Measurements from ENCODE around the gene EML4.

Gene EML4

GRCh38 chr2:42227491-42227890 lies 58.3 kb downstream of the EML4 start:
- no peak for DNase-seq

- DNase-seq = no peak
These were observed 58.9 kb downstream of the EML4 start for GRCh38 chr2:42228101-42228500.

- no peak for DNase-seq
These were observed 60.8 kb downstream of the EML4 start for GRCh38 chr2:42229949-42230348.

GRCh38 chr2:42230891-42231290 lies 61.7 kb downstream of the EML4 start:
- DNase-seq = no peak

- no peak for DNase-seq
These were observed 62.9 kb downstream of the EML4 start for GRCh38 chr2:42232024-42232423.

GRCh38 chr2:42233976-42234441 lies 64.9 kb downstream of the EML4 start:
- no peak for DNase-seq

GRCh38 chr2:42236911-42237310 lies 67.8 kb downstream of the EML4 start:
- no peak for DNase-seq

GRCh38 chr2:42238644-42239288 lies 69.6 kb downstream of the EML4 start:
- peak; percentile 15 for DNase-seq

- no peak for DNase-seq
These were observed 70.1 kb downstream of the EML4 start for GRCh38 chr2:42239289-42239661.

GRCh38 chr2:42239811-42240210 lies 70.7 kb downstream of the EML4 start:
- no peak for DNase-seq

GRCh38 chr2:42241517-42241916 lies 72.4 kb downstream of the EML4 start:
- DNase-seq = no peak

- no peak for DNase-seq
These were observed 74.1 kb downstream of the EML4 start for GRCh38 chr2:42243297-42243696.

GRCh38 chr2:42244520-42244919 lies 75.4 kb downstream of the EML4 start:
- DNase-seq = no peak

GRCh38 chr2:42245396-42245795 lies 76.2 kb downstream of the EML4 start:
- no peak for DNase-seq

GRCh38 chr2:42246562-42246961 lies 77.4 kb downstream of the EML4 start:
- no peak for DNase-seq

- no peak for DNase-seq
These were observed 79.7 kb downstream of the EML4 start for GRCh38 chr2:42248846-42249245.

- peak; percentile 9 for DNase-seq
These were observed 80.1 kb downstream of the EML4 start for GRCh38 chr2:42249284-42249683.

- DNase-seq = peak; percentile 49
These were observed 80.7 kb downstream of the EML4 start for GRCh38 chr2:42249887-42250286.

GRCh38 chr2:42250925-42251324 lies 81.8 kb downstream of the EML4 start:
- no peak for DNase-seq

GRCh38 chr2:42252464-42252863 lies 83.3 kb downstream of the EML4 start:
- DNase-seq = no peak

GRCh38 chr2:42254186-42254895 lies 85.2 kb downstream of the EML4 start:
- no peak for DNase-seq

- DNase-seq = no peak
These were observed 87.4 kb downstream of the EML4 start for GRCh38 chr2:42256505-42256904.

- DNase-seq = peak; percentile 1
These were observed 92.5 kb downstream of the EML4 start for GRCh38 chr2:42261518-42262195.

- no peak for DNase-seq
These were observed 97.1 kb downstream of the EML4 start for GRCh38 chr2:42266236-42266635.
